ENCODE measurements around the gene MCM3AP. TPM values are rescaled to one million over a fixed set of nuclear protein-coding genes. Genes with fewer than 3 reads are reported as not detected.

The MCM3AP gene
- total and polyA plus RNA-seq, 2 experiments from 2014 or later: 35.4 to 64.8 TPM

DNA sequence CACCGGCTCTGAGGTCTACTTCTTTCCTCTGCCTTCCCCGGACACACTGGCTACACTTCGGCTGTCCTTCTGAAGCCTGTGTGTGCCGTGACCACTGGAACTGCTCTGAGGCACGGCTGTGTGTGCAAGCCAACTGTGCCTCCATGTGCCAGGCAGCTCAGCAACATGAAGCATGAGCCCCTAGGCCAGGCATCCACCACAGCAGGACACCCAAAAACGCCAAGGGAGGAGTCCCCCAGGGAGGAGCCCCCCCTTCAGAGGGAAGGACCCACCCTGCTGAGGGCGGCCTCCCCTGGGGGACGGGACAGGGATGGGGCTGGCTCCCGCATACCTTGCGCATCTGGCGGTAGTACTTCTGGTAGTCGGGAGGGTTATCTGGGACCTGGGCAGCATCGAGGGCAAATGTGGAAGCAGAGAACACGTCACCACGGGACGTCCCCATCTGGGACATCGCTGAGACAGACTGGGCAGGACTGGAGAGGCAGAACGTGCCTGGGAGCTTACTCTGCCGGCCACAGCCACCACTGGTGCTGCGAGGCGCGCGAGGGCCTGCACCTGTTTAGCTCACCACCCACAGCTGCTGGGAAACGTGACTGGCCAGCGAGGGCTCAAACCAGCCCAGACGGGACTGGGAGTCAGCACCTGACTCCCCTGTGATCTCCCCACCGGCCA lies 77.4 kb downstream of the MCM3AP start:
- H3K9me2 ChIP-seq (replicated peaks; ENCODE audit: insufficient read depth): no peaks in the 10 kb centered on the region
- no peak overlapping the region for H3K4me3 ChIP-seq
- no peak overlapping the region for H2AFZ ChIP-seq
- H3K4me1 ChIP-seq (ENCODE audit: insufficient read depth): no peaks in the 10 kb centered on the region
- H3K4me2 ChIP-seq: no peak overlapping the region
- WGBS (ENCODE audit: low lambda C conversion rate, missing lambda C conversion rate): 96% methylated on average over 25 of the region's 27 CpGs
- H3K79me2 ChIP-seq: peaks cover 2% of the 10 kb centered on the region
- H3K27ac ChIP-seq: no peak overlapping the region
- no peaks in the 10 kb centered on the region for H4K20me1 ChIP-seq (ENCODE audit: insufficient read depth, poor library complexity, severe bottlenecking)
- no peaks in the 10 kb centered on the region for H3K9me3 ChIP-seq (ENCODE audit: low read depth)
- no peak for DNase-seq (ENCODE audit: low spot score)
- no peaks in the 10 kb centered on the region for H3K36me3 ChIP-seq (replicated peaks; ENCODE audit: insufficient read depth, low read depth)
- no peaks in the 10 kb centered on the region for H3K27me3 ChIP-seq
- TF ChIP-seq EZH2phosphoT487 (IDR thresholded peaks at IDR 0.05; ENCODE audit: low read depth, severe bottlenecking, unreplicated experiment): no peak
- no peak for TF ChIP-seq EZH2 (IDR thresholded peaks at IDR 0.05; ENCODE audit: borderline replicate concordance)
- TF ChIP-seq, protein P1, sequence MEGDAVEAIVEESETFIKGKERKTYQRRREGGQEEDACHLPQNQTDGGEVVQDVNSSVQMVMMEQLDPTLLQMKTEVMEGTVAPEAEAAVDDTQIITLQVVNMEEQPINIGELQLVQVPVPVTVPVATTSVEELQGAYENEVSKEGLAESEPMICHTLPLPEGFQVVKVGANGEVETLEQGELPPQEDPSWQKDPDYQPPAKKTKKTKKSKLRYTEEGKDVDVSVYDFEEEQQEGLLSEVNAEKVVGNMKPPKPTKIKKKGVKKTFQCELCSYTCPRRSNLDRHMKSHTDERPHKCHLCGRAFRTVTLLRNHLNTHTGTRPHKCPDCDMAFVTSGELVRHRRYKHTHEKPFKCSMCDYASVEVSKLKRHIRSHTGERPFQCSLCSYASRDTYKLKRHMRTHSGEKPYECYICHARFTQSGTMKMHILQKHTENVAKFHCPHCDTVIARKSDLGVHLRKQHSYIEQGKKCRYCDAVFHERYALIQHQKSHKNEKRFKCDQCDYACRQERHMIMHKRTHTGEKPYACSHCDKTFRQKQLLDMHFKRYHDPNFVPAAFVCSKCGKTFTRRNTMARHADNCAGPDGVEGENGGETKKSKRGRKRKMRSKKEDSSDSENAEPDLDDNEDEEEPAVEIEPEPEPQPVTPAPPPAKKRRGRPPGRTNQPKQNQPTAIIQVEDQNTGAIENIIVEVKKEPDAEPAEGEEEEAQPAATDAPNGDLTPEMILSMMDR (IDR thresholded peaks at IDR 0.05; ENCODE audit: poor library complexity): no peak

DNA sequence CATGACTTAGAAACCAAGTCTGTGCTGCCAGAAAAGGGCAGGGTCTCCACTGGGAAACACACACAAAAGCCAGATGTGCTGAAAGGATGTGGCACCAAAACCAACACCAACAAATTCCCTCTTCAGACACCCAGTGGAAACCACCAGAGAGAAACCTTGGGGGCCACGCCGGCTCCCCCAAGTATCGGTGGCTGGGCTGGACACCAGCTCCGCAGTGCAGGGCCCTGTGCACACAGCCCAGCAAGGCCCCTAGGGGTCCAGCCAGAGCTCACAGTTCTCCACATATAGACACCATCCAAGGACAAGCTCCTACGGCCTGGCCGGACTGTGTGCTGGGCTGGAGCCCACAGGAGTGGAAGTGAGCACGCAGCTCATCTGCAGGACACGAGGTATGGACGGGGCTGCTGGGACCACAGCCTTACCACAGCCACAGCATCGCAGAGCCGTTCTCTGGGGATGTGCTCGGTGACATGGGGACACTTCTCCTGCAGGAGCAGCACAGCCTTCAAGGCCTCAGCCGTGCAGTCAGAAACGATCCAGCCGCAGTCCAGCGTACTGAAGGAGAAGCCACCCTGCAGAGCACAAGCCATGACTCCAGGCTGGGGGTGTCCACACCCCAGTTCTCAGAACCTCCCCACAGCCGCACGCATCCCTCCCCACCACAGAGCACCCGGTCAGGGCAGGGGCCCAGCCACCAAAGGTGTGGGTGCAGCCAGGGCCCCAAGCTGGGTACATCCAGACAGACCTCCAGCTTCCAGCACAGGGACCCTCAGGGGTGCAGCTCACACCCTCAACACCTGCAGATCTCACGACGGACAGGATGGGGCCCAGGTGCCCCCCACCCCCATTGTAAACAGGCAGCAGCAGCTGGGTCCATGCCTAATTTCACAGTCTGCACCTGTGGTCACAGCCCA lies 78.1 kb downstream of the MCM3AP start:
- no peak overlapping the region for H3K4me2 ChIP-seq
- H3K36me3 ChIP-seq (replicated peaks; ENCODE audit: insufficient read depth, low read depth): no peaks in the 10 kb centered on the region
- no peaks in the 10 kb centered on the region for H3K27me3 ChIP-seq

DNA sequence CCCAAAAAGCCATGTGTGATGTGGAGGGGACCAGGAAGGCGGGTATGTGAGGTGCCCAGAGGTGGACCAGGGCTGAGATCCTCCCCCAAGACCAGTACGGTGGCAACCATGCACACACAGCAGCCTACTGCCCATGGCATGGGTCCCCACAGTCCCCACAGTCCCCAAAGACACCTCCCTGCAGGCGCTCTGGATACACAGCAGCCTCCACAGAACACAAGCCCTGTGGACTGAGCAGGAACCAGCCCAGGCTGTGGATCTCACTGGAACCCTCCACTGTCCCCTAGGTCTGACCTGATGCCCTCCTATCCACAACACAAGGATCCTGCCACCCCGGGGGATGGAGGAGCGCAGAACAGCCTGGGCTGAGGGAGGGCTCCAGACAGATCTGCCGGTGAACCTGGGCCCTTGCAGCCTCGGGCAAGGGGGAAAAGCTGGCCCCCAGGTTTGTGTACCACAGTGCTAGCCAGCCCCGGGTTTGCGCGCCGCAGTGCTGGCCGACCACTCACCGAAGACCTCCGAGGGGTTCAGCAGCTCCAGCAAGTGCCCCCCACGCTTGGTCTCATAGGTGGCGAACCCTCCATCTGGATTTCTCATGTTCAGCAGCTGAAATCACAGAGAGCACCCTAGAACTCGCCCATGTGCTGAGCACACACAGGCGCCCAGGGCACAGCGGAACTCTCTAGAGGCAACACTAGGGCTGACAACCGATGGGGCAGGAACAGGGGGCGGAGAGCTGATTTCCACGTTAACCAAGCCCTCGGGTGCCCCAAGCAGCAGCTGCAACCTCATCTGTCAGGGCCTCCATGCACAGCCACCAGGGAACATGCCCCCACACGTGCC lies 79.0 kb downstream of the MCM3AP start:
- Histone ChIP-seq H3K4me3 (no peak overlapping the region), H3K36me3 (replicated peaks; ENCODE audit: insufficient read depth, low read depth) (no peaks in the 10 kb centered on the region), H4K20me1 (ENCODE audit: insufficient read depth, poor library complexity, severe bottlenecking) (no peaks in the 10 kb centered on the region), H3K79me2 (peaks cover 2% of the 10 kb centered on the region), H3K4me2 (no peak overlapping the region), H3K4me1 (ENCODE audit: insufficient read depth) (no peaks in the 10 kb centered on the region), H3K9me2 (replicated peaks; ENCODE audit: insufficient read depth) (no peaks in the 10 kb centered on the region), H3K27ac (no peak overlapping the region), H3K9me3 (ENCODE audit: low read depth) (no peaks in the 10 kb centered on the region), H3K27me3 (no peaks in the 10 kb centered on the region), H2AFZ (no peak overlapping the region)
- no peak for TF ChIP-seq EZH2phosphoT487 (IDR thresholded peaks at IDR 0.05; ENCODE audit: low read depth, severe bottlenecking, unreplicated experiment)
- TF ChIP-seq, protein P1 (IDR thresholded peaks at IDR 0.05; ENCODE audit: poor library complexity): no peak
- no peak for TF ChIP-seq EZH2 (IDR thresholded peaks at IDR 0.05; ENCODE audit: borderline replicate concordance)
- WGBS (ENCODE audit: low lambda C conversion rate, missing lambda C conversion rate): 97% methylated on average over 24 of the region's 24 CpGs
- DNase-seq (ENCODE audit: low spot score): no peak

More for the DNA sequence above, 78.1 kb downstream of the MCM3AP start:
- H4K20me1 ChIP-seq (ENCODE audit: insufficient read depth, poor library complexity, severe bottlenecking): no peaks in the 10 kb centered on the region
- H3K4me1 ChIP-seq (ENCODE audit: insufficient read depth): no peaks in the 10 kb centered on the region
- peaks cover 2% of the 10 kb centered on the region for H3K79me2 ChIP-seq
- H2AFZ ChIP-seq: no peak overlapping the region
- no peaks in the 10 kb centered on the region for H3K9me3 ChIP-seq (ENCODE audit: low read depth)
- TF ChIP-seq, protein P1 (IDR thresholded peaks at IDR 0.05; ENCODE audit: poor library complexity): no peak
- TF ChIP-seq EZH2phosphoT487 (IDR thresholded peaks at IDR 0.05; ENCODE audit: low read depth, severe bottlenecking, unreplicated experiment) (no peak), EZH2 (IDR thresholded peaks at IDR 0.05; ENCODE audit: borderline replicate concordance) (no peak)
- no peak overlapping the region for H3K4me3 ChIP-seq
- H3K9me2 ChIP-seq (replicated peaks; ENCODE audit: insufficient read depth): no peaks in the 10 kb centered on the region
- no peak overlapping the region for H3K27ac ChIP-seq
- WGBS (ENCODE audit: low lambda C conversion rate, missing lambda C conversion rate): 98% methylated on average over 19 of the region's 21 CpGs
- DNase-seq (ENCODE audit: low spot score): no peak

All from hepatocyte (in vitro differentiated cells).